ENCODE results near the gene VWA5B1.

The VWA5B1 gene, protein sequence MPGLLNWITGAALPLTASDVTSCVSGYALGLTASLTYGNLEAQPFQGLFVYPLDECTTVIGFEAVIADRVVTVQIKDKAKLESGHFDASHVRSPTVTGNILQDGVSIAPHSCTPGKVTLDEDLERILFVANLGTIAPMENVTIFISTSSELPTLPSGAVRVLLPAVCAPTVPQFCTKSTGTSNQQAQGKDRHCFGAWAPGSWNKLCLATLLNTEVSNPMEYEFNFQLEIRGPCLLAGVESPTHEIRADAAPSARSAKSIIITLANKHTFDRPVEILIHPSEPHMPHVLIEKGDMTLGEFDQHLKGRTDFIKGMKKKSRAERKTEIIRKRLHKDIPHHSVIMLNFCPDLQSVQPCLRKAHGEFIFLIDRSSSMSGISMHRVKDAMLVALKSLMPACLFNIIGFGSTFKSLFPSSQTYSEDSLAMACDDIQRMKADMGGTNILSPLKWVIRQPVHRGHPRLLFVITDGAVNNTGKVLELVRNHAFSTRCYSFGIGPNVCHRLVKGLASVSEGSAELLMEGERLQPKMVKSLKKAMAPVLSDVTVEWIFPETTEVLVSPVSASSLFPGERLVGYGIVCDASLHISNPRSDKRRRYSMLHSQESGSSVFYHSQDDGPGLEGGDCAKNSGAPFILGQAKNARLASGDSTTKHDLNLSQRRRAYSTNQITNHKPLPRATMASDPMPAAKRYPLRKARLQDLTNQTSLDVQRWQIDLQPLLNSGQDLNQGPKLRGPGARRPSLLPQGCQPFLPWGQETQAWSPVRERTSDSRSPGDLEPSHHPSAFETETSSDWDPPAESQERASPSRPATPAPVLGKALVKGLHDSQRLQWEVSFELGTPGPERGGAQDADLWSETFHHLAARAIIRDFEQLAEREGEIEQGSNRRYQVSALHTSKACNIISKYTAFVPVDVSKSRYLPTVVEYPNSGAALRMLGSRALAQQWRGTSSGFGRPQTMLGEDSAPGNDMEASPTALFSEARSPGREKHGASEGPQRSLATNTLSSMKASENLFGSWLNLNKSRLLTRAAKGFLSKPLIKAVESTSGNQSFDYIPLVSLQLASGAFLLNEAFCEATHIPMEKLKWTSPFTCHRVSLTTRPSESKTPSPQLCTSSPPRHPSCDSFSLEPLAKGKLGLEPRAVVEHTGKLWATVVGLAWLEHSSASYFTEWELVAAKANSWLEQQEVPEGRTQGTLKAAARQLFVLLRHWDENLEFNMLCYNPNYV

DNA sequence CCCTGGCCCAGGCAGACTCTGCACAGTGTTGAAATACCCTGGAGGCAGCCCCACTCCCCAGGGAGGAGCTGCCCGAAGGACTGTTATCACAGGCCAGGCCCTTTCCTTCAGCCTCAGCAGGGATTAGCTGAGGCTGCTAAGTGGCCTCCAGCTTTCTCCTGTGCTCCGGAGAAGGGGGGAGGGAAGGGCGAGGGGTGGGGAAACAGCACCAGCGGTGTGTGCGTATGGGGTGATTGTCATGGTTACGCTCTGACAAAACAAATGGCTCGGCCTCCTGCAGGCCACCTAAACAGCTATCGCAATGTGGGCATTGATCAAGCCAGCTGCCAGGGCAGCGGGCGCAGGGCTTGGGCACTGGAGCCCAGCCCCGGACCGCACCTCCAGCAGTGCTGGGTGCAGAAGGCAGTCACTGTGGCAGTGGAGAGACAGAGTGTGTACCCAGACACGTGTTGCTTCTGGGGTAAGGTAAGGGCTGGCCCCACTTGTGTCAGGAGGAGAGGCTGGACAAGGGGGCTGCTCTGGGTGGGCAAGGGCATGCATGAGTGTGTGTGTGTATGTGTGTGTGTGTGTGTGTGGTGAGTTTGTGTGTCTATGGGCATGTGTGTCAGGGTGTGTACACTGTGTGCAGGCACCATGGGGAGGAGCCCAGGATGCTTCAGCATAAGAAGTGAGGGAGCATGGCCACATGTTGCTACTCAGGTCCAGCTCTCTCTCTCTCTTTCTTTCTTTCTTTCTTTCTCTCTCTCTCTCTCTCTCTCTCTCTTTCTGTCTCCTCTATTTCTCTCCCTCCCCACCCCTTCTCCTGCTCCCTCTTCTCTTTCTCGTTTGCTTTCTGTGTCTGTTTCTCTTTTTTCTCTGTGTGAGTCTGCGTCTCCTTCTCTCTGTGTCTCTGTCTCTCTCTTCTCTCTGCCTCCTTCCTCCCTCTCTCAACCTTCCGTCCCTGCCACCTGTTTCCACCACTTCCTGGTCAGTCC is at the start of gene VWA5B1:
VWA5B1 (plus strand) TSS at position 252 of the 974 bp plus-strand sequence. CDS start 19,727 bp downstream, outside the sequence.
- H3K27ac ChIP-seq, result no peak within 1 kb of the TSS
- no peak for TF ChIP-seq ZFX (IDR thresholded peaks at IDR 0.05)
- TF ChIP-seq, protein P1, sequence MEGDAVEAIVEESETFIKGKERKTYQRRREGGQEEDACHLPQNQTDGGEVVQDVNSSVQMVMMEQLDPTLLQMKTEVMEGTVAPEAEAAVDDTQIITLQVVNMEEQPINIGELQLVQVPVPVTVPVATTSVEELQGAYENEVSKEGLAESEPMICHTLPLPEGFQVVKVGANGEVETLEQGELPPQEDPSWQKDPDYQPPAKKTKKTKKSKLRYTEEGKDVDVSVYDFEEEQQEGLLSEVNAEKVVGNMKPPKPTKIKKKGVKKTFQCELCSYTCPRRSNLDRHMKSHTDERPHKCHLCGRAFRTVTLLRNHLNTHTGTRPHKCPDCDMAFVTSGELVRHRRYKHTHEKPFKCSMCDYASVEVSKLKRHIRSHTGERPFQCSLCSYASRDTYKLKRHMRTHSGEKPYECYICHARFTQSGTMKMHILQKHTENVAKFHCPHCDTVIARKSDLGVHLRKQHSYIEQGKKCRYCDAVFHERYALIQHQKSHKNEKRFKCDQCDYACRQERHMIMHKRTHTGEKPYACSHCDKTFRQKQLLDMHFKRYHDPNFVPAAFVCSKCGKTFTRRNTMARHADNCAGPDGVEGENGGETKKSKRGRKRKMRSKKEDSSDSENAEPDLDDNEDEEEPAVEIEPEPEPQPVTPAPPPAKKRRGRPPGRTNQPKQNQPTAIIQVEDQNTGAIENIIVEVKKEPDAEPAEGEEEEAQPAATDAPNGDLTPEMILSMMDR (conservative IDR thresholded peaks at IDR 0.05), result no peak

DNA sequence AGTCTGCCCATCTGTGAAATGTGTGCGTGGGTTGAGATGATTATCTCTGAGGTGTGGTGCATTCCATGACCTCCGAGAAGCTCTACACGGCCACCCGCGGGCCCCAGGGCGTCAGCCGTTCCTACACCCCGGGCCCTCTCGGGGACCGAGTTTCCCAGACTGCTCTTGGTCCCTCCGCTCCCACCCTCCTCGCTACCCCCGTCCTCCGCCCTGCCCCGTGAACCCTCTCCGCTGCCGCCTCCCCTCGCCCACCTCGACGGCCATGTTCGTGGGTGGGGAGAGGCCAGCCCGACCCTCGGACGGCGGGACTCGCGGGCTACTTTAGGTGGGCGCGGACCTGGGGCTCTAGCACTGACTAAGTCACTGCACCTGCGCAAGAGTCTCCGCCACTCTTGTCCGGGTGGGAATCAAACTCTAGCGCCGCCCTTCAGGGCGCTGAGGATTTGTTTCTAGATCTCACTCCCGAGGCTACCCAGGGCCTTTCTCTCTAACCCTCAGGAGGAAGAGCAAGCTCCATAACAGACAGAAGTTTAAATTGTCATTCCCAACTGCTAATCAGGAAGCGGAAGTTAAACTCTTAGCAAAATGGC is 47.7 kb upstream of the VWA5B1 start:
- H3K27ac ChIP-seq, result no peak overlapping the region
- TF ChIP-seq ZFX (IDR thresholded peaks at IDR 0.05), result no peak
- TF ChIP-seq, protein P1 (conservative IDR thresholded peaks at IDR 0.05), result no peak

DNA sequence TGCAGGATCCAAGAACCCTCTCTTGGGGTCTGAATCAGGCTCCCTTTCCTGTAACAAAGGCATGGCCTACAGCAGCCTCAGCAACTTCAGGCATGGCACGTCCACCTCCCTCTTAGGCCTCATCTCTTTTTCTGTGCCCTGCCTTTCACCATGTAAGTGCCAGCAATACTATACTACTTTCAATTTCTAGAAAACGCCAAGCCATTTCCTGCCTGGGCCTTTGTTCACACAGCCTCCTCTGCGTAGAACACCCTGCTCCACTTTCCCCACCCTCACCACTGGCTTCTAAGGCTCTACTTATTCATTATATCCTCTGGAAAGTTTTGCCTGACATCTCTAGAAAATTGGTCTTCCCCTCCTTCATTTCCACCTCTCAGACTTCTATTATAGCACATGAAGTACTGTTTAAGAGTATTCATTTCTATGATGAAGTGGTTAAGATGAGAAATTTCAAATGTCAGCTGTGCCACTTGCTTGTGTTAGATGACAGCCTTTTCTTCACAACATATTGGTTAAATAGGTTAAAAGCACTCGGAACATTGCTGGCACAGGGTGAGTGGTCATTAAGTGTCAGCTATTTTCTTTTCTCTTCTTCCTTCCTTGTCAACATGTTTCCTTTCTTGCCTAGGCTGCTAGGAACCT is 41.6 kb upstream of the VWA5B1 start:
- TF ChIP-seq, protein P1 (conservative IDR thresholded peaks at IDR 0.05), result no peak
- no peak for TF ChIP-seq ZFX (IDR thresholded peaks at IDR 0.05)
- H3K27ac ChIP-seq, result no peak overlapping the region

DNA sequence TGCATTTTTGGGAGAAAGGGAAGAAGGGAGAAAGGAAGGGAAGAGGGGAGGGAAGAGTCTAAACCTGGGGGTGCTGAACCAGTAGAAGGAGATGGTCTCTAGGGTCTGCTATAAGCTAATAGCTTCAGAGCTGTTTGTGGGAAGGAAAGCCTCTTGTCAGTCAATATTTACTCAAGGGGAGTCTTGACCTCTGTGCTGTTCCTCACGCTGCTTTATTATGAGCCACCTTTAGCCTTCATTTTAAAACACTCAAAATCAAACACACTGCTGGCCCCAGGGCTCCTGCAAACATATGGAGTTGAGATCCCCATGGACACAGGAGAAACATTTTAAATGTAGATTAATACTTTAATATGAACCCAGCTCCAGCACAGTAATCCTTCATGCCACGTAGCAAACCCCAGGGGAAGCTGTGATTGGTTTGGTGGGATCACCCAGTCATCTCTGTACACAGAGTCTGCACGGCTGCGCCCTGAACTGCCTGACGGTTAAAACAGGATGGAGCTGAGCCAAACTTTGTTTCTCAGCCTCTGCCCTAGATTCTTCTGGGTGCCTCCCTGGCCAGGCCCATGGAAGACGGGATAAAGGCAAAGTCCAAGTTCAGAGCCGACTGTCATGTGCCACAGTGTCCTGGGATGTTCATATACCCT is 40.2 kb upstream of the VWA5B1 start:
- TF ChIP-seq ZFX (IDR thresholded peaks at IDR 0.05), result no peak
- TF ChIP-seq, protein P1 (conservative IDR thresholded peaks at IDR 0.05), result no peak
- peak overlapping the region; percentile 42 for H3K27ac ChIP-seq

DNA sequence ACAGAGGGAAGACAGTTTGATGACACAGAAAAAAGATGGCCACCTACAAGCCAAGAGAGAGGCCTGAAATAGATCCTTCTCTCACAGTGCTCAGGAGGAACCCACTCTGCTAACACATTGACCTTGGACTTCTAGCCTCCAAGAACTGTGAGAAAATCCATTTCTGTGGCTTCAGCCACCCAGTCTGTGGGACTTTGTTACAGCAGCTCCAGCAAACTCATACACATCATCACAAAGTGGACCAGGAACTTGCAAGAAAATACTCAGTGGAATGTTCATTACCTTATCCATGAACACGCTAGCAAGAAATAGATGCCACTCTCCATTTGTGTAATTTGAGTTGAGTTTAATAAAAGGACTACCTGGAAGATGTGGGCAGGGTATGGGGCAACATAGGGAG is 38.1 kb upstream of the VWA5B1 start:
- no peak for TF ChIP-seq ZFX (IDR thresholded peaks at IDR 0.05)
- TF ChIP-seq, protein P1 (conservative IDR thresholded peaks at IDR 0.05), result no peak
- H3K27ac ChIP-seq, result no peak overlapping the region; the same call in 1 of the 2 replicates
